ENCODE data around the gene CFAP221. TPM values are rescaled to one million over a fixed set of nuclear protein-coding genes. Genes with fewer than 3 reads are reported as not detected.

The CFAP221 gene
- polyA plus RNA-seq, 1 experiment, result 0.12 TPM

DNA sequence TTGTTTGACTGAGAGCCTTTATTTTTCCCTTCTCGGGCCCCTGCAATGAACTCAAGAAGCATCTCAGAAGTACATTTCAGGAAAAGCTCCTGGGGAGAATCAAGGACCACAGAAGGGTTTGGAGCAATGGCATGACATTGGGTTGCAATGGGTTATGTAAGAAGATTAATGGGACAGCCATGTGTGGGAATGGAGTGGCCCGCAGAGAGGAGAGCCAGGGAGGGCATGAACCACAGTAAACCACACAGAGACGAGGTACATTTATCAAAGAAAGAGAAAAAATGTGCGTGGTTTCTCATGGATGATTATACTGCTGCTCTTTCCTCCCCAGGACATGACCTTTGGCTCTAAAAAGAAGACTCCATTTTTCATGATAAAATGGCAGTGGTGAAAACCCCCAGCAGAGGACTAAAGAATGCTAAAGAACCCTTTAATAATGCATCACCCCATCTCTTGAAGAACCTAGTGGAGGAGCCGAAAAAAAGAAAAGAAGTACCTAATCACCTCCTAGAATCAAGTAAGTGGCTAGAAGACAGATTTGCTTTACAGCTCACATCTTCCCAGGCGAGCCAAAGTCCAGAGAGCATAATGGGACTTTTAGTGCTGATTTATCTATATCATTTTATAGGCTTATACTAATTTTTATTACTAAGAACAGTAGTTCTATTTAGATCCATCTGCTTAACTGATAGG, 1.7 kb downstream of the CFAP221 start:
- H3K36me3 ChIP-seq (ENCODE audit: control insufficient read depth, insufficient read depth, low read length), result no peaks in the 10 kb centered on the region
- TF ChIP-seq, protein P1, sequence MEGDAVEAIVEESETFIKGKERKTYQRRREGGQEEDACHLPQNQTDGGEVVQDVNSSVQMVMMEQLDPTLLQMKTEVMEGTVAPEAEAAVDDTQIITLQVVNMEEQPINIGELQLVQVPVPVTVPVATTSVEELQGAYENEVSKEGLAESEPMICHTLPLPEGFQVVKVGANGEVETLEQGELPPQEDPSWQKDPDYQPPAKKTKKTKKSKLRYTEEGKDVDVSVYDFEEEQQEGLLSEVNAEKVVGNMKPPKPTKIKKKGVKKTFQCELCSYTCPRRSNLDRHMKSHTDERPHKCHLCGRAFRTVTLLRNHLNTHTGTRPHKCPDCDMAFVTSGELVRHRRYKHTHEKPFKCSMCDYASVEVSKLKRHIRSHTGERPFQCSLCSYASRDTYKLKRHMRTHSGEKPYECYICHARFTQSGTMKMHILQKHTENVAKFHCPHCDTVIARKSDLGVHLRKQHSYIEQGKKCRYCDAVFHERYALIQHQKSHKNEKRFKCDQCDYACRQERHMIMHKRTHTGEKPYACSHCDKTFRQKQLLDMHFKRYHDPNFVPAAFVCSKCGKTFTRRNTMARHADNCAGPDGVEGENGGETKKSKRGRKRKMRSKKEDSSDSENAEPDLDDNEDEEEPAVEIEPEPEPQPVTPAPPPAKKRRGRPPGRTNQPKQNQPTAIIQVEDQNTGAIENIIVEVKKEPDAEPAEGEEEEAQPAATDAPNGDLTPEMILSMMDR (IDR thresholded peaks at IDR 0.05; ENCODE audit: insufficient read depth, low read depth, low read length), result no peak
- H3K4me3 ChIP-seq (ENCODE audit: low read depth, low read length), result no peak overlapping the region
- DNase-seq (ENCODE audit: low read depth), result no peak
- peaks cover 3% of the 10 kb centered on the region for H3K27me3 ChIP-seq (ENCODE audit: control insufficient read depth, insufficient read depth, low read length)
- CTCF ChIA-PET, result no interaction called here
- POLR2A ChIA-PET, result no interaction called here

DNA sequence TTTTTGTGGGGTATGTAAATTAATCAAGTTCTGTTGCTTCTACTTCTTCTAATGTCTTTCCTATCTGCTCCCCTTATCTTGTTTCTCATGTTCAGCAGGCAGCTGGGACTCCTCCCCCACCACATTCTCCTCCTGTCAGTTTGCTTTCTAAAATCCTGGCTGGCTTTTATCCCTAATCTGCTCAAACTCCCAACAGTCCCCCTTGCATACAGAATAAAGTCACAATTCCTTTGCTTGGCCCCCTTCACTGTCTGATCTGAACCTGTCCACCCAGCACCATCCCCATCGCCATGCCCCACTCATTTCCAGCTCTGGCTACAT, 2.2 kb downstream of the CFAP221 start:
- TF ChIP-seq, protein P1 (IDR thresholded peaks at IDR 0.05; ENCODE audit: insufficient read depth, low read depth, low read length), result no peak
- Histone ChIP-seq H3K4me3 (ENCODE audit: low read depth, low read length) (no peak overlapping the region), H3K36me3 (ENCODE audit: control insufficient read depth, insufficient read depth, low read length) (no peaks in the 10 kb centered on the region), H3K27me3 (ENCODE audit: control insufficient read depth, insufficient read depth, low read length) (peaks cover 3% of the 10 kb centered on the region)
- DNase-seq (ENCODE audit: low read depth), result no peak
- ChIA-PET POLR2A (no interaction called here), CTCF (no interaction called here)

DNA sequence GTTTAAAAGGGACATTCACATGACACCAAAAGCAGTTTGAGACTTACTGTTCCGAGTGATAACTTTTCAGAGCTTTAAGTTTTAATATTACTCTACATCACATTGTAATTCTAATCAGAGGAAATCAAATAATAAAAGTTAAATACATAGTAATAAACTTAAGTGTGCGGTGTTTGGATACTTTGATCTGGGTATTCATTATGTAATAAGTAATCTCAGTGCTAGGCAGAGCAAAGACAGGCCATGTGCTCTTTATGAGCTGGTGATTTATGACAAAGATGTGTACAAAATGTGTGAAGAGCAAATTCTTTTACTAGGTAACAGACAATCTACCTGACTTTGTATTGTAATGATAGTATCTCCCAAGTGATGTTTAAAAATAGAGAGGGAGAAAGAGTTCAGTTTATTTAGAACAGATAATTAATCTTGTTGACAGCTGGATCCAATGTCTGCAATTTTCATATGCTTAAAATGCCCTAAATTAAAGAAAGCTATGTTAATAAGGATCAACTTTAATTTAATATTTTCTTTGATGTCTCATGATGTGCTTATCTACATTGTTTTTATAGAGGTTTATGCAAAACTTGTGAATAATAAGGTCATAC, 4.4 kb downstream of the CFAP221 start:
- H3K27me3 ChIP-seq (ENCODE audit: control insufficient read depth, insufficient read depth, low read length), result peaks cover 1% of the 10 kb centered on the region
- POLR2A ChIA-PET, result no interaction called here
- H3K4me3 ChIP-seq (ENCODE audit: low read depth, low read length), result no peak overlapping the region
- H3K36me3 ChIP-seq (ENCODE audit: control insufficient read depth, insufficient read depth, low read length), result no peaks in the 10 kb centered on the region
- CTCF ChIA-PET, result interaction anchor here (0.6 kb wide), 1 partner anchor 1525 kb away, joined by 3 read pairs; no protein-coding TSS in a partner anchor
- TF ChIP-seq, protein P1 (IDR thresholded peaks at IDR 0.05; ENCODE audit: insufficient read depth, low read depth, low read length), result no peak
- no peak for DNase-seq (ENCODE audit: low read depth)

DNA sequence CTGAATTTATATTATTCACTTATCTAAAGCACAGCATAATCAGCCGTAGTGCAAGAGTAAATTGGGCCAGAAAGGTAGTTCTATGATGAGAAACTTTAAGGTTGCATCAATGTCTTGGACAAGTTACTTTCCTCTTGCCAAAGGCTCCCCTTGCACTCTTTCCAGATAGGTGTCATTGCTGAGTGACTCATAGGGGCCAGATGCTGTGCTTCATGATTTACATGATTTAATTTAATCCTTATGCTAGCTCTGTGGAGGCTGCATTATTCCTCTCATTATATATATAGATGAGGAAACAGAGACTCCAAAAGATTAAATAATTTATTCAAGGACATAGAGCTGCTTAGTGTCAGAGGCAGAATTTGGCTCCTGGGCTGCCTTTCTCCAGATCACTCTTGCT, 5.0 kb downstream of the CFAP221 start:
- Histone ChIP-seq H3K27me3 (ENCODE audit: control insufficient read depth, insufficient read depth, low read length) (peaks cover 1% of the 10 kb centered on the region), H3K4me3 (ENCODE audit: low read depth, low read length) (no peak overlapping the region), H3K36me3 (ENCODE audit: control insufficient read depth, insufficient read depth, low read length) (no peaks in the 10 kb centered on the region)
- no peak for DNase-seq (ENCODE audit: low read depth)
- CTCF ChIA-PET, result no interaction called here
- TF ChIP-seq, protein P1 (IDR thresholded peaks at IDR 0.05; ENCODE audit: insufficient read depth, low read depth, low read length), result no peak
- POLR2A ChIA-PET, result no interaction called here

DNA sequence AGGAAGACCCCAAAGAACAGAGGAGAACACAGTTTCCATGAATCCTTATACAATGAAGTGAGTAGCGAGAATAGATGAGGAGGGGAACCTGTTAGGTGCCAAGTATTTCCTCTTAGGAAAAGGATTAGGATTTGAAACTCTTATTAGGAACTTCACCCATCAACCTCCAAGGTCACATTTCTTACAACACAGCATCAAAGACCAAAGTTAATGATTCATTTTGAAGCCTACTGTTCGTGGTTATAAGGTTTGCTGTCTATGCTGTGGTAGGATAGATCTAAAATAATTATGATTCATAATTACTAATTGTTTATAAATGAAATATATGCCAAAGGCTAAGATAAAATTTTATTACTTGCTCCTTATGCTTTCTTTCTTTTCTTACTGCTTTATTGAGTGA, 6.1 kb downstream of the CFAP221 start:
- Histone ChIP-seq H3K27me3 (ENCODE audit: control insufficient read depth, insufficient read depth, low read length) (peaks cover 1% of the 10 kb centered on the region), H3K36me3 (ENCODE audit: control insufficient read depth, insufficient read depth, low read length) (no peaks in the 10 kb centered on the region), H3K4me3 (ENCODE audit: low read depth, low read length) (no peak overlapping the region)
- ChIA-PET CTCF (no interaction called here), POLR2A (no interaction called here)
- TF ChIP-seq, protein P1 (IDR thresholded peaks at IDR 0.05; ENCODE audit: insufficient read depth, low read depth, low read length), result no peak
- DNase-seq (ENCODE audit: low read depth), result no peak

Measured in BJ (cell line).